ENCODE measurements around the gene SPO11.

DNA sequence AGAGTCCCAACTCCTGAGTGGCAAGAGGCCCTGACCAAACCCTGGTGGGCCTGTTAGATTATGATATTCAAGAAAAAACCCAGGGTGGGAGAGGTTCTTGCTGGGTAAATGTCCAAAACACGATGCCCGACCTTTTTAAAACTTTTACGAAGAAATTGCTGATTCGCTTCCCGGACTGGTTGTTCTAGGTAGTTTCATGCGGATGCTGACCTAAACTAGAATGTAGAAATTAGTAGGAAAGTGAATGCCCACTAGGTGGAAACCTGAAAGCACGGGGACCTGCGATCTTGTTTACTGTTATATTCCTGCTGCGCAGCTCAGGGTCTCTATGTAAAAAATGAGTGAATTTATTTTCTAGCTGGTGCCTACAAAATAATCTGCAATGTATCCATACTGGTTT, 23.7 kb downstream of the SPO11 start:
- TF ChIP-seq, protein P1, sequence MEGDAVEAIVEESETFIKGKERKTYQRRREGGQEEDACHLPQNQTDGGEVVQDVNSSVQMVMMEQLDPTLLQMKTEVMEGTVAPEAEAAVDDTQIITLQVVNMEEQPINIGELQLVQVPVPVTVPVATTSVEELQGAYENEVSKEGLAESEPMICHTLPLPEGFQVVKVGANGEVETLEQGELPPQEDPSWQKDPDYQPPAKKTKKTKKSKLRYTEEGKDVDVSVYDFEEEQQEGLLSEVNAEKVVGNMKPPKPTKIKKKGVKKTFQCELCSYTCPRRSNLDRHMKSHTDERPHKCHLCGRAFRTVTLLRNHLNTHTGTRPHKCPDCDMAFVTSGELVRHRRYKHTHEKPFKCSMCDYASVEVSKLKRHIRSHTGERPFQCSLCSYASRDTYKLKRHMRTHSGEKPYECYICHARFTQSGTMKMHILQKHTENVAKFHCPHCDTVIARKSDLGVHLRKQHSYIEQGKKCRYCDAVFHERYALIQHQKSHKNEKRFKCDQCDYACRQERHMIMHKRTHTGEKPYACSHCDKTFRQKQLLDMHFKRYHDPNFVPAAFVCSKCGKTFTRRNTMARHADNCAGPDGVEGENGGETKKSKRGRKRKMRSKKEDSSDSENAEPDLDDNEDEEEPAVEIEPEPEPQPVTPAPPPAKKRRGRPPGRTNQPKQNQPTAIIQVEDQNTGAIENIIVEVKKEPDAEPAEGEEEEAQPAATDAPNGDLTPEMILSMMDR (IDR thresholded peaks at IDR 0.05): no peak
- TF ChIP-seq EP300 (IDR thresholded peaks at IDR 0.05): no peak
- no peak for TF ChIP-seq POLR2A (IDR thresholded peaks at IDR 0.05)

Measured in tibial nerve (tissue), 4 donors.